Panc1 (cell line): ENCODE data around the gene TRABD2A.

ENCODE experiments used
- CTCF ChIP-seq: fragments of 450-650 bp; IDR thresholded peaks from 2 replicates; pipeline ENCODE4 v1.5.1; 2017; ENCODE audit warnings: mild to moderate bottlenecking
- POLR2AphosphoS5 ChIP-seq: IDR thresholded peaks from 2 replicates; pipeline ENCODE4 v1.6.1; 2012; ENCODE audit warnings: mild to moderate bottlenecking, low read depth, low read length, moderate library complexity
- REST ChIP-seq, 2 experiments: IDR thresholded peaks; 2 replicates each; pipeline ENCODE4 v1.6.1; 2011 to 2012; ENCODE audit warnings: low read depth in 2 of 2, control low read depth in 1 of 2, low read length in 1 of 2, mild to moderate bottlenecking in 1 of 2, moderate library complexity in 1 of 2; ENCODE audit not compliant: insufficient read depth in 1 of 2
- SIN3A ChIP-seq: IDR thresholded peaks from 2 replicates; pipeline ENCODE4 v1.6.1; 2012; ENCODE audit warnings: low read depth, mild to moderate bottlenecking, low read length, moderate library complexity, borderline replicate concordance; ENCODE audit not compliant: insufficient read depth
- TCF7L2 ChIP-seq: IDR thresholded peaks from 2 replicates; pipeline ENCODE4 v1.6.1; 2011; ENCODE audit warnings: mild to moderate bottlenecking, low read depth, low read length, inconsistent platforms

- TF ChIP-seq CTCF (no peak), SIN3A (no peak), POLR2AphosphoS5 (no peak), REST (IDR thresholded peaks at IDR 0.05; ENCODE audit: insufficient read depth in 1 of 2, low read depth in 2 of 2, low read length in 1 of 2) (no peak), TCF7L2 (no peak)
These were observed 84.1 kb downstream of the TRABD2A start for GRCh38 chr2:84796798-84797197.
